Measurements from ENCODE around the gene ZNF398.
"Not testable (repeated sequence)": the region's sequence is repeated elsewhere in the genome, so short reads cannot be mapped to it uniquely, and the experiment has no call there.

Gene ZNF398

GRCh38 chr7:149197675-149198074, 50.4 kb downstream of the ZNF398 start:
- DNase-seq: no peak

- DNase-seq: no peak
Observed at GRCh38 chr7:149198161-149198816, 51.0 kb downstream of the ZNF398 start.

GRCh38 chr7:149199234-149199995, 52.2 kb downstream of the ZNF398 start:
- DNase-seq: no peak

- DNase-seq: no peak
Observed at GRCh38 chr7:149202831-149203231, 55.6 kb downstream of the ZNF398 start.

GRCh38 chr7:149205690-149206381, 58.6 kb downstream of the ZNF398 start:
- no peak for DNase-seq

- DNase-seq: no peak
Observed at GRCh38 chr7:149207324-149208035, 60.2 kb downstream of the ZNF398 start.

- DNase-seq: peak in 1 of 2 experiments; percentile 10
Observed at GRCh38 chr7:149209518-149210269, 62.4 kb downstream of the ZNF398 start.

- DNase-seq: no peak
Observed at GRCh38 chr7:149210551-149210950, 63.3 kb downstream of the ZNF398 start.

GRCh38 chr7:149214020-149214720, 66.9 kb downstream of the ZNF398 start:
- DNase-seq: no peak

- no peak for DNase-seq
Observed at GRCh38 chr7:149216402-149216801, 69.1 kb downstream of the ZNF398 start.

GRCh38 chr7:149217570-149217969, 70.3 kb downstream of the ZNF398 start:
- DNase-seq: no peak

- DNase-seq: no peak
Observed at GRCh38 chr7:149218469-149219420, 71.5 kb downstream of the ZNF398 start.

- DNase-seq: no peak
Observed at GRCh38 chr7:149220534-149220933, 73.3 kb downstream of the ZNF398 start.

- DNase-seq: no peak
Observed at GRCh38 chr7:149223176-149223575, 75.9 kb downstream of the ZNF398 start.

- no peak for DNase-seq
Observed at GRCh38 chr7:149223761-149224160, 76.5 kb downstream of the ZNF398 start.

GRCh38 chr7:149224352-149224751, 77.1 kb downstream of the ZNF398 start:
- no peak for DNase-seq

GRCh38 chr7:149225106-149225505, 77.9 kb downstream of the ZNF398 start:
- DNase-seq: no peak

- DNase-seq: no peak
Observed at GRCh38 chr7:149225656-149226055, 78.4 kb downstream of the ZNF398 start.

GRCh38 chr7:149226366-149226765, 79.1 kb downstream of the ZNF398 start:
- DNase-seq: not testable (repeated sequence)

GRCh38 chr7:149226840-149227494, 79.7 kb downstream of the ZNF398 start:
- no peak for DNase-seq
